H1 (cell line): ENCODE data around the gene CTIF. TPM values are rescaled to one million over a fixed set of nuclear protein-coding genes. Genes with fewer than 3 reads are reported as not detected.

Experiments used
- RAD21 ChIP-seq, 2 experiments: IDR thresholded peaks in 1 of 2; conservative IDR thresholded peaks in 1 of 2; 2 replicates each; pipeline ENCODE4 v1.6.1; 2011; ENCODE audit warnings: low read depth in 2 of 2, low read length in 2 of 2, improper control_type of control experiment in 1 of 2, inconsistent platforms in 1 of 2, mild to moderate bottlenecking in 1 of 2, moderate library complexity in 1 of 2
- polyA plus RNA-seq, 7 experiments: library from polyadenylated mRNA; depleted of rRNA in 3 of 7; stranded (reverse) in 5 of 7; unstranded in 2 of 7; fragments of >200 nt in 5 of 7; fragments of 200-250 nt in 2 of 7; gene quantifications; 1 replicate in 5 of 7; 2 replicates in 1 of 7; 4 replicates in 1 of 7; pipeline versions ENCODE4 v1.2.1 to v1.2.3, GENCODE V29; 2011 to 2013; ENCODE audit warnings: missing spikeins in 2 of 7, mixed read lengths in 2 of 7
- total RNA-seq: library from RNA; stranded (reverse); fragmentation: NEBNext Ultra II Directional; extraction: Animal tissue kit (Norgen Biotek cat#: 25700); gene quantifications from 2 replicates; pipeline ENCODE4 v1.2.1, GENCODE V29; 2021

Gene CTIF
- total and polyA plus RNA-seq, 2 of the 8 experiments (the other 6 are each of a cell fraction or from before 2014, with no cell fraction given), result 9.0 to 17.8 TPM

DNA sequence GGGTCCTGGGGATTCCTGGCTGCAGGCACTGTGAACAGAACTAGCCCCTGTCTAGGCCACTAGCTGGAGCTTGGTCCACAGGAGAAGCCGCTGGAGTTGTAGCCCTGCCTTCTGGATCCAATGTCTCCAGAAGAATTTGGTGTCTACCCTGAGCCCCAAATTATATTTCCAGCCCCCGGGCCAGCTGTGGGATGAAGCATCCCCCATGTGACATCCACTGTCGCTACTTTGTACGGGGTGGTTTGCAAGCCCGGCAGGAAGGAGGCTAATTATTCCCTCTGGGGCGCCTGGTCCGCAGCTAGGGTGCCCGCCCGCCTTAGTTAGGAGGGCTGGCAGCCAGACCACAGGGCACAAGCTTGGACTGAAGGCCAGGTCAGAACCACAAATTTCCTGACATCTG, 305.4 kb downstream of the CTIF start (continued):
- no peak for TF ChIP-seq RAD21 (IDR thresholded peaks at IDR 0.05 in 1 of 2, conservative IDR thresholded peaks at IDR 0.05 in 1 of 2; ENCODE audit: low read depth in 2 of 2, low read length in 2 of 2)
